ENCODE results near the gene IL33.

GRCh38 chr9:6184749-6185645, 30.6 kb upstream of the IL33 start:
- no peak for TF ChIP-seq ZFP3 (CRISPR knock-in tag; IDR thresholded peaks at IDR 0.05)
- TF ChIP-seq, protein P1, sequence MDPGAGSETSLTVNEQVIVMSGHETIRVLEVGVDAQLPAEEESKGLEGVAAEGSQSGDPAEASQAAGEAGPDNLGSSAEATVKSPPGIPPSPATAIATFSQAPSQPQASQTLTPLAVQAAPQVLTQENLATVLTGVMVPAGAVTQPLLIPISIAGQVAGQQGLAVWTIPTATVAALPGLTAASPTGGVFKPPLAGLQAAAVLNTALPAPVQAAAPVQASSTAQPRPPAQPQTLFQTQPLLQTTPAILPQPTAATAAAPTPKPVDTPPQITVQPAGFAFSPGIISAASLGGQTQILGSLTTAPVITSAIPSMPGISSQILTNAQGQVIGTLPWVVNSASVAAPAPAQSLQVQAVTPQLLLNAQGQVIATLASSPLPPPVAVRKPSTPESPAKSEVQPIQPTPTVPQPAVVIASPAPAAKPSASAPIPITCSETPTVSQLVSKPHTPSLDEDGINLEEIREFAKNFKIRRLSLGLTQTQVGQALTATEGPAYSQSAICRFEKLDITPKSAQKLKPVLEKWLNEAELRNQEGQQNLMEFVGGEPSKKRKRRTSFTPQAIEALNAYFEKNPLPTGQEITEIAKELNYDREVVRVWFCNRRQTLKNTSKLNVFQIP (CRISPR knock-in tag; IDR thresholded peaks at IDR 0.05; ENCODE audit: borderline replicate concordance, low read depth): no peak
- TF ChIP-seq PATZ1 (CRISPR knock-in tag; IDR thresholded peaks at IDR 0.05; ENCODE audit: borderline replicate concordance): no peak
- no peak for TF ChIP-seq TOX (CRISPR knock-in tag; IDR thresholded peaks at IDR 0.05; ENCODE audit: borderline replicate concordance)
- TF ChIP-seq ZNF565 (CRISPR knock-in tag; conservative IDR thresholded peaks at IDR 0.05; ENCODE audit: low read depth): no peak

Measured in SK-N-SH treated with all-trans-retinoic acid at 6 μM for 48 hours (cell line).